NCI-H774 (cell line): ENCODE results near the gene FARP1.

ENCODE experiments used
- DNase-seq: peaks from one replicate; lab custom pipeline; 2025; lab: John Stamatoyannopoulos, UW

The FARP1 gene

GRCh38 chr13:98462946-98463345, 320.1 kb downstream of the FARP1 start:
- no peak for DNase-seq

- no peak for DNase-seq
Measured at GRCh38 chr13:98466634-98467236, 323.8 kb downstream of the FARP1 start.

DNA sequence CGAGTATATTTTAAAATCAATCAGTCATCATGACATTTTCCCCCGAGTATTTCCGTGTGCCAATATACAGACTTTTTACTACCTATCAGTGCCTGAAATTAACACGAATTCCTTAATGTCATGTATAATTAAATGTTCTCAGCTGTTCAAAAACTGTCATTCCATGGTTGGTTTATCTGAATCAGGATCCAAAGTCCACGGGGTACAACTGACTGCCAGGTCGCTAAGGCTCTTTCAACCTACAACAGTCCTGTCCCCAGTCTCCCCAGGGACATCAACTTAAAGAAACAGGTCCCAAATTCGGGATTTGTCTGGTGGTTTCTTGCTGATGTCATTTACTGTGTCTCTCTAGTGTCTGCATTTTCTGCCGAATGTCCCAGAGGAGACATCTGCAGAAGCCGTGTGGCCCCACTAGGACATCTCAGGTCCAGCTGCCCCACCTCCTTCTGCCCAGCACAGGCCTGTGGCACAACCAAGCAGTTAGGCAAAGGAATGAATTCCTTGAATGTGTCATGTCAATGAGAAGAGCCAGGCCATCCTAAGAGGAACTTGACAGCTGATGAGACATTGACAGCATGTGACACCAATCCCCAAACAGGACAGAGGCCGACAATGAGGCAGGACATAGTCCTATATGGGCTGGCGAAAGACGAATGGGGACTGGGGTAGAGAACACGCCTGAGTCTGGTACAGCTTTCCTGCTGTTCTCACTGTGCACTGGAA, 324.5 kb downstream of the FARP1 start:
- DNase-seq: no peak

DNA sequence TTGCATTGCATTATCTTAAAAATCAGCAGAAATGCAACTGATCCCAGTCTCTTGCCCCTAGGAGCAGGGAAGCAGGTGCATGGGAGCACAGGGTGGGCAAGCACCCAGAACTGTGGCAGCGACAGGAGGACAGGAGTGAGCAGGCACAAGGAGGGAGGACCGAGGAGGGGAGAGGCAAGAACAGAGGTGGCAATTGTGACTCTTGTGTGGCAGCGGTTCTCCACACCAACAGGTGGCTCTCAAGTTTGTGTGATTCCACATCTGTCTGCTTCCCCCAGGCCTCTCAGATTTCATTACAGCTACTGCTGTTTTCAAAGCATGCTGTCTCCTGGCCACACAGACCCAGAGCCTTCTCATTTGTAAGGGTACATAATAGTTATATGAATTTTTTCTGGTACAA, 325.5 kb downstream of the FARP1 start:
- DNase-seq: no peak

DNA sequence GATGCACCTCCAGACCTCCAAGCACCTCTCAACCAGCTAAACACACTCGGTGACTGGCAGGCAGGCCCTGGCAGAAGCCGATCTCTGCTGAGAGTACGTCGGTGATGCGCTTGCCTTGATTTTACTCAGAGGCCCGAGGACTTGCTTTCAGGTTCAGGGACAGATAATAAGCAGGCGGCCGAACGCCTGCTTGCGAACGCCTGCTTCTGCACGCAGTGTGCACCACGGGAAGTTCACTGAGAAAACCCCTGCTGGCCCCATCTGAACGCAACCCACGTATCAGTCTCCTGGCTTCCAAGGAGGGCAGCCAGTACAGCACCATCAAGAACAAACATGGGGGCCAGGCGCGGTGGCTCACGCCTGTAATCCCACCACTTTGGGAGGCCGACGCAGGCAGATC, 326.0 kb downstream of the FARP1 start:
- DNase-seq: no peak

GRCh38 chr13:98470920-98471319, 328.0 kb downstream of the FARP1 start:
- DNase-seq: no peak

- no peak for DNase-seq
Measured at GRCh38 chr13:98471934-98472333, 329.0 kb downstream of the FARP1 start.

GRCh38 chr13:98473135-98473787, 330.4 kb downstream of the FARP1 start:
- DNase-seq: no peak

DNA sequence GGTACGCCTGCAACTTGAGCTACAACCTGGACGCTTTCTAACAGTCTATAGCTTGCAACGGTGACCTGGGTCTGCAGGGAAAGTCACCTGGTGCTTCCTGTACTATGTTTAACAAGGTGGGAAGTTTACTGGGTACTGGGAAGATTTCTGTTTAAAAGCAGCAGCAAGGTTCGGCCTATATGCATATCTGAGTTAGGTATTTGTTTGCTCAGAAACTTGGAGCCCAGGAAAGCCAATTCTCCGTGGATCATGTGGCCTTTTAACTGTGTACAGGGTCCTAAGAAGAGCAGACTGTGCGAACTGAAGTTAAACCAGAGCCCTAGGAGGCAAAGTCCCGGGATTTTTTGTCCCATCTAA, 330.9 kb downstream of the FARP1 start:
- no peak for DNase-seq

GRCh38 chr13:98474292-98474691, 331.4 kb downstream of the FARP1 start:
- no peak for DNase-seq

DNA sequence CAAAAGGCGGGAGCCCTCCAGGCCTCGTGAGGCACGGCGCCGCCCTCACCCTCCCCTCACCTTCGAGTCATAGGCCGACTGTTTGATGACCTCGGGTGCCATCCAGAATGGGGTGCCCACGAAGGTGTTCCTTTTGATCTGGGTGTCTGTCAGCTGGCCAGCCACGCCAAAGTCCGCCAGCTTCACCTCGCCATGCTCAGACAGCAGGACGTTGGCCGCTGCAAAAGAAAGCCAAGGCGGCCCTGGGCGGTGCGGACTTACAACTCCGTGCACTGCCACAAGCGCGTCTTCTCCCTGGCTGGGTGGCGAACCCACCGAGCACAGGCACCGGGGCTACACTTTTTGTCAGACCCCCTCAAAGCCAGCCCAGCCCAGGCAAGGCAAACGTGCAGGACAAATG, 331.9 kb downstream of the FARP1 start:
- DNase-seq: no peak

- DNase-seq: no peak
Measured at GRCh38 chr13:98475522-98475921, 332.6 kb downstream of the FARP1 start.

GRCh38 chr13:98476106-98476505, 333.2 kb downstream of the FARP1 start:
- DNase-seq: no peak

GRCh38 chr13:98476538-98476966, 333.7 kb downstream of the FARP1 start:
- DNase-seq: no peak

DNA sequence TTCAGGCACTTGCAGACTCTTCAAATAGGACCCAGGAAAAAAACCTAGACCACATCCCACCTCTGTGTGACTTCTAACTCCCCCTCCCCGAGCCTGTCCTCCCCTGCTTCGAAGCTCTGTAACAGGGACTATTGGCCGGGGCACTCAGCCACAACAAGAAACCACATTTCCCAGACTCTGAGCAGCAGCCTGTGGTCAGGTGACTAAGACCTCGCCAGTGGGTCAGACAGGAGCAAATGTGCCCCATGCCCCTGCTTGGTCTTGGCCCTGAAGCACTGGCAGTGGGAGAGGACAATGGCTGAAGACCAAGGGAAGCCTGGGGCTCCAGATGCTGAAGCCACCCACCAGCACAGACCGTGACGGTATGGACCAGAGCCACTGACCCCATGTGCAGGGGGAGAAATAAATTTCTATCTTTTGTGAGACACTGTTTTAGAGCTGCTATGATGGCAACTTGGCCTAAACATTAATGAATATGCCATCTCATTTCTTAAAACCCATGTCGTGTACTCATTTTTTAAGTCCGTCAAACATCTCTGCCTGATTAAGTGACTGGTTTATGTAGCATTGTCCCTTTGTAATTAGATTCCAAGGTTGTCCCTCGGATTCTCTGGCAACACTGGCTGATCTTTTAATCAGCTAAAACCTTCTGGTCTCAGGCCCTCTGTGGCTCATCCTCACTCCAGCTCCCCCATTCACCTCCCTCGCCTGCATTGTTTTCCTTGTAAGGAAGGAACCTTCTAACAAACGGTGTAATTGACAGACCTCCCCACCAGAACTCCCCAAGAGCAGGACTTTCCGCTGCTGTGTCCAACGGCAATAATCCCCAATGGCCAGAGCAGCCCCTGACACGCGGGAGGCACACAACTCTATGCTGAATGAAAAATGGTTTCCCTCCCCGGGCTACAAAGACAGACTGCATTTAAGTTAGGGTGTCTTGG, 335.6 kb downstream of the FARP1 start:
- no peak for DNase-seq

- DNase-seq: no peak
Measured at GRCh38 chr13:98479496-98480003, 336.7 kb downstream of the FARP1 start.

- DNase-seq: no peak
Measured at GRCh38 chr13:98480915-98481877, 338.3 kb downstream of the FARP1 start.

- no peak for DNase-seq
Measured at GRCh38 chr13:98482476-98483444, 339.9 kb downstream of the FARP1 start.

GRCh38 chr13:98483601-98484288, 340.9 kb downstream of the FARP1 start:
- DNase-seq: no peak
